ENCODE measurements around the gene SAA2. TPM values are rescaled to one million over a fixed set of nuclear protein-coding genes. Genes with fewer than 3 reads are reported as not detected.

SAA2 gene
- total RNA-seq, 1 donor from 2014 or later = not detected

- Mint-ChIP-seq H3K9me3 (ENCODE audit: unreplicated experiment) (no peaks in the 10 kb centered on the region), H3K27me3 (ENCODE audit: unreplicated experiment) (peaks cover 2% of the 10 kb centered on the region), H3K4me3 (ENCODE audit: unreplicated experiment) (no peak overlapping the region), H3K27ac (ENCODE audit: unreplicated experiment) (no peak overlapping the region), H3K4me1 (ENCODE audit: unreplicated experiment) (no peaks in the 10 kb centered on the region), H3K36me3 (ENCODE audit: low read depth, unreplicated experiment) (no peaks in the 10 kb centered on the region)
- TF ChIP-seq CTCF (IDR thresholded peaks at IDR 0.05; ENCODE audit: unreplicated experiment) = no peak
- no peak for DNase-seq (ENCODE audit: low spot score)
Observed at GRCh38 chr11:18223591-18224387, 24.7 kb downstream of the SAA2 start.

GRCh38 chr11:18222814-18223421 lies 25.6 kb downstream of the SAA2 start:
- no peaks in the 10 kb centered on the region for H3K36me3 Mint-ChIP-seq (ENCODE audit: low read depth, unreplicated experiment)
- no peak for DNase-seq (ENCODE audit: low spot score)
- no peak for TF ChIP-seq CTCF (IDR thresholded peaks at IDR 0.05; ENCODE audit: unreplicated experiment)
- no peaks in the 10 kb centered on the region for H3K4me1 Mint-ChIP-seq (ENCODE audit: unreplicated experiment)
- H3K27ac Mint-ChIP-seq (ENCODE audit: unreplicated experiment) = no peak overlapping the region
- H3K4me3 Mint-ChIP-seq (ENCODE audit: unreplicated experiment) = no peak overlapping the region
- H3K27me3 Mint-ChIP-seq (ENCODE audit: unreplicated experiment) = peaks cover 2% of the 10 kb centered on the region
- H3K9me3 Mint-ChIP-seq (ENCODE audit: unreplicated experiment) = no peaks in the 10 kb centered on the region

GRCh38 chr11:18221274-18221876 lies 27.1 kb downstream of the SAA2 start:
- Mint-ChIP-seq H3K4me3 (ENCODE audit: unreplicated experiment) (no peak overlapping the region), H3K27me3 (ENCODE audit: unreplicated experiment) (peaks cover 2% of the 10 kb centered on the region), H3K36me3 (ENCODE audit: low read depth, unreplicated experiment) (no peaks in the 10 kb centered on the region), H3K27ac (ENCODE audit: unreplicated experiment) (peak overlapping the region; percentile 6), H3K4me1 (ENCODE audit: unreplicated experiment) (no peaks in the 10 kb centered on the region), H3K9me3 (ENCODE audit: unreplicated experiment) (no peaks in the 10 kb centered on the region)
- TF ChIP-seq CTCF (IDR thresholded peaks at IDR 0.05; ENCODE audit: unreplicated experiment) = no peak
- no peak for DNase-seq (ENCODE audit: low spot score)

GRCh38 chr11:18209058-18209457 lies 39.4 kb downstream of the SAA2 start:
- H3K36me3 Mint-ChIP-seq (ENCODE audit: low read depth, unreplicated experiment) = no peaks in the 10 kb centered on the region
- DNase-seq (ENCODE audit: low spot score) = no peak
- H3K27ac Mint-ChIP-seq (ENCODE audit: unreplicated experiment) = no peak overlapping the region
- no peaks in the 10 kb centered on the region for H3K4me1 Mint-ChIP-seq (ENCODE audit: unreplicated experiment)
- no peak overlapping the region for H3K4me3 Mint-ChIP-seq (ENCODE audit: unreplicated experiment)
- TF ChIP-seq CTCF (IDR thresholded peaks at IDR 0.05; ENCODE audit: unreplicated experiment) = no peak
- no peaks in the 10 kb centered on the region for H3K27me3 Mint-ChIP-seq (ENCODE audit: unreplicated experiment)
- no peaks in the 10 kb centered on the region for H3K9me3 Mint-ChIP-seq (ENCODE audit: unreplicated experiment)

- no peak for DNase-seq (ENCODE audit: low spot score)
- Mint-ChIP-seq H3K27me3 (ENCODE audit: unreplicated experiment) (peaks cover 2% of the 10 kb centered on the region), H3K4me3 (ENCODE audit: unreplicated experiment) (no peak overlapping the region), H3K36me3 (ENCODE audit: low read depth, unreplicated experiment) (no peaks in the 10 kb centered on the region), H3K9me3 (ENCODE audit: unreplicated experiment) (no peaks in the 10 kb centered on the region), H3K4me1 (ENCODE audit: unreplicated experiment) (no peaks in the 10 kb centered on the region), H3K27ac (ENCODE audit: unreplicated experiment) (no peak overlapping the region)
- TF ChIP-seq CTCF (IDR thresholded peaks at IDR 0.05; ENCODE audit: unreplicated experiment) = no peak
Observed at GRCh38 chr11:18204771-18205170, 43.7 kb downstream of the SAA2 start.

Data from endothelial cell (in vitro differentiated cells).